HG02884 (cell line): ENCODE data around the gene MAST4.

Experiments
- ATAC-seq: cut with Tn5 transposase; IDR thresholded peaks from one replicate; pipeline ENCODE4 v1.9.1; 2021; ENCODE audit warnings: mild to moderate bottlenecking, moderate library complexity; ENCODE audit not compliant: unreplicated experiment

MAST4 gene

DNA sequence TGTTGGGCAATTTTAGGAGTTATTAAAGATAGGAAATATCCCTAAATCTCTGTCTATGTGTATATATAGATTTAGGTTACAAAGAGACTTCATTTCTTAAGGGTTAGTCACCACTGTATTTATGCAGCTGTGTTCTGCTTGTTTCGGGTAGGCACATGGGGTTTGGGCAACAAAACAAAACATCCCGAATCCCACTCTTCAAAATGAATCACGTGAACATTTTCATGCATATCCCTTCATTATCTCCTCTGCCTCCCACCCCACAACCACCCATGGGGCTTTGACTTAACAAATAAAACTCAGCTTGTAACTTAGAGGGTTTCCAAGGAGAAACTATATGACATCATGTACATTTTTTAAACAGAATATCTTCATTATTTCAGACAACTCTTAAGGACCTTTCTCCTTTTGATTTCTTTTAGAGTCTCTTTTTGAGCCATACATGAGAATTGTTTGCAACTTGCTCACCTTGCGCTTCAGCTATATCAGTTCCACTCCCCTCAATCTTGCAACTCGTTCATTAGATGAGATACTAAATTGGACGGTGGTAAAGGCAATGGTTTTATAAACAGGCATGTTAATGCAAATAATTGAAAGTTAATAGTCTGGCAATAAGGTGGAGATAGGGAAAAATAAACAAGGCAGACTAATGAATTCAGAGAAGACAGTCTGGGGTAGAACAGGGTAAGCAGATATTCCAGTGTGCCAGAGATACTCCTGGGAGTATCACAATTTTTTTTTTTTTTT, 463.7 kb downstream of the MAST4 start:
- ATAC-seq, result no peak

DNA sequence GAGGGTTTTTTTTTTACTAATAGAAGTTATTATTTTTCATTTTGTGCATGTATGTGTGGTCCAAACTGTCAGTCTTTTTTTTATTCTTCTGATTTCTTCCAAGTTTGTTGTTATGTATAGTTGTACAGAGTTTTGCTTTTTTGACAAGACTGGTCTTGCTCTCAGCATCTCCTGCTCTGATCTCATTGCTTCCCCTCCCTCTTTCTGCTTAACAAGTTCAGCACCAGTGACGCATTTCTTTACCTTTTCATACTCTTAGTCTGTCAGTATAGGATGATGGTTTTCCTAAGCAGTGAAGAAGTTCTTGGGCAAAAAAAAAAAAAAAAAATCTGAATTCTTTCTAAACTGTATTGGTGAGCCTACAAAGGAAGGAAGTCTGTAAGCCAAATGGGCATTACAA, 465.3 kb downstream of the MAST4 start:
- ATAC-seq, result no peak

DNA sequence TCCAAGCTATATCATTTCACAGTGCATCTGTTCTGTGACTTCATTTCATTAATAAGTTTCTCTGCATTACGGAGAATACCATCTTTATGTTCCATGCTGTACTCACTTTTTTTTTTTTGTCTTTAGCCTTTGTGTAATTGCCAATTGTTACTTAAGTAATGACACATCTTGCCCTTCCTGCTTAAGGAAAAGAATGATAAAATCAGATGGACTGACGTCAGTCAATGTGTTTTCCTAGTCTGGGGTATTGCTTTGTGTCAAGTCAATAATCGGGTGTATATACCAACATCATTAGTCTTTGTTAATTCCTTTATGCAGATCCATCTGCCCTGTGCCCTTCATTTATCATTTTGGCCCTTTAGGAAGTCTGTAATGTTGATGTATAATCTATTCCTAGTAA, 466.9 kb downstream of the MAST4 start:
- ATAC-seq, result no peak

DNA sequence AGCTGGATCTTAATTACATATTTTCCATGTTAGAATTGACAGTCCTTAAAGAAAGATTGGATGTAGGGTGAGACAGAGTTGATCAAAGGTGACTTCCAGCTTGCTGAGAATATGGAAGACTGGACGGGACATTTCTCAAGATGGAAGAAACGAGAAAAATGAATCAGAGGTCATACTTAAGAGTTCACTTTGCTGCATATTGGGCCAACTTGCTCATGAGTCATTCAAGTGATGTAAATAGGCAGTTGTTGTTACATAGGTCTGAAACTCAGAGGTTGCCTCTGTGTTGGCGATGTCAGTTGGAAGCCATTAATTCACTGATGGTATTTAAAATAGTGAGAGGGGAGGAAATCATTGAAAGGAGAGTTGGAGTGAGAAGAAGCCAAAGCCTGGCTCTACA, 467.6 kb downstream of the MAST4 start:
- ATAC-seq, result no peak

DNA sequence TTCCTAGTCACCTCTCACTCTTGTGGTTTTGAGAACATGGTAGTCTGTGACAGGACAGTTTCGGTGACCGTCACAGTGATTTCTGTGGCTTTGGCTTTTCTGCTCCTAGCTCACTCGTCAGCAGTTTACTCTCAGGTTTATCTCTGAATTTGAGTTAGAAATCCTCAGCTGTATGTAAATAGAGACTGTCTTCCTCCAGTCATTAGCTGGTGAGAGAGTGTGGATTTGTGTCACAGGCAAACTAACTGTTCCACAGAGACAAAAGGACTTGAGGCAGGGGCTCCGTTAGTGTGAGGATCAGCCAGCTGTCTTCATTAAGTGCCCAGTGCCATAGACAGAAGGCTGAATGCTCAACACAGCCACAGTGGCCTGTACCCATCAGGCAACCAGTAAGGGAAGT, 469.0 kb downstream of the MAST4 start:
- no peak for ATAC-seq

DNA sequence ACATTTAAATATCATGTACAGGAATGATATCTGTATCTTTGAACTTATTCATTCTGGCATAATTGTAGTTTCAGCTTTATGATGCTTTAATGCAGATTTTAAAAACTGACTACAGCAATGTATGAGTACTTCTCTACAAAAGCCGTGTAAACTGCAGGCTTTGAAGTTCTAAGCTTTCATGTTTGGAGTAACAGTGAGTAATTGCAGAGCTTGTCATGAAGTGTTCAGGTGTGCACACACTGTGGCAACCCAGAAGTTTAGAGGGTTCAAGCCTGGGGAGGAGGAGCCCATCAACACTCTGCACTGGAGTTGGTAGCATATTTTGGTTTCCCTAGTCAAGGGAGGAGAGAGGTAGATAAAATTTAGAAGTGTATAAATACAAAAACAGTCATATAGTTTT, 469.5 kb downstream of the MAST4 start:
- no peak for ATAC-seq

DNA sequence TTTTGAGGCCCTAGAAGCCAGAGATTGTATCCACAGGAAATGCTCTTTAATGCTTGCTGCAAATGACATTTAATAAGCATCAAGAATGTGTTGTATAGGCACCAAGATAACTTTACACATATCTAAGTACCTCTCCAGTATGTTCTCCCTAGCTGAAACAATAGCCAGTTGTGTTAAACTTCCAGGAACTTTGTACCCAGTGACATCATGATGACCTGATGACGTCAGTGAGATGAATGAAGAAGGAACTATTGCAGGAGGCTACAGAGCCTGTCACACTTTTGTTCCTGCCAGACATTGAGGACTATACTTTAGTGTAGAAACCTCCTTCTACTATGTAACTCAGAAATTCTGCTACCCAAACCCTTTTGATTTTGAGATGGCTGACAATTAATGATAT, 470.6 kb downstream of the MAST4 start:
- ATAC-seq, result no peak

DNA sequence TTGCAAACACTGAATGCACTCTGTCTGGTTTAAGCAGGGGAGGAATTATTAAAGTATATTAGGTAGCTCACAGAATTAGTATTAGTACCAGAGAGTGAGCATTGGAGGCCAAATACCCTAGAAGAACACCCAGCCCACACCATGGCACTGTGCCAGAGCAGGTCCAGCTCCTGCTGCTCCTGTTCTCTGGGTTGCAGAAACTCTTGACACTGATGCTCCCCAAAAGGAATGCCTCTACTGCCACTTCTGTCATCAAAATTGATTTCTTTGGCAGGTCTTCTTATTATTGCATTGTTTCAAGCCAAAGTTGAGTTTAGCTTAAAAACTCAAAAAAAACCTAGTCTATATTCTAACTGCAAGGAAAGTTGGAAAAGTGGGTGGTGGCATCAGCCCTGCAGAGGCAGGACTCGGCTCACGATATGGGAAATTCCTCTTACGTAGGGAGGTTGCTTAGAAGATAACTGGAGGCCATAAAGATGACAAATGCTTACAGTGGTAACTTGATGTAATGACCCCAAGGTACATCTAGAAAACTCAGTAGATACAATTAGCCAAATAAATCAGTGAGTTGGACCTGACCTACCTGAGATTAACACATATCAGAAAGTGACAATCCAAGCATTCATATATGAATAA, 477.0 kb downstream of the MAST4 start:
- no peak for ATAC-seq

DNA sequence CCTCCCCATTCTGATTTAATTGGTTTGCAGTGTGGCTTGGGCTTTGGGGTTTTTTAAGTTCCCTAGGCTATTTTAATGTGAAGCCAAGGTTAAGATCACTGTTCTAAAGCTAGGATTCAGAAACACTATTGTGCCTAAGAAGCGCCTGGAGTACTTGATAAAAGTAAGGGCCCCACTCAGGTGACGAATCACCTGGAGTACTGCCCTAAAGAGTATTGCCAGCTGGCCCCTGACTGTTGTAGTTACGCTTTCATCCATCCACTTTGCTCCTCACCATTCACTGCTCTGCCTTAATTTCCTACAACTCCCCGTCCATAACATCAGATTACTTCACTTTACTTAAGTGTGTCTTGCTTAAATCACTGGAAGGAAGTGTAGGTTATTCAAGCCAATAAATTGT, 481.1 kb downstream of the MAST4 start:
- no peak for ATAC-seq

DNA sequence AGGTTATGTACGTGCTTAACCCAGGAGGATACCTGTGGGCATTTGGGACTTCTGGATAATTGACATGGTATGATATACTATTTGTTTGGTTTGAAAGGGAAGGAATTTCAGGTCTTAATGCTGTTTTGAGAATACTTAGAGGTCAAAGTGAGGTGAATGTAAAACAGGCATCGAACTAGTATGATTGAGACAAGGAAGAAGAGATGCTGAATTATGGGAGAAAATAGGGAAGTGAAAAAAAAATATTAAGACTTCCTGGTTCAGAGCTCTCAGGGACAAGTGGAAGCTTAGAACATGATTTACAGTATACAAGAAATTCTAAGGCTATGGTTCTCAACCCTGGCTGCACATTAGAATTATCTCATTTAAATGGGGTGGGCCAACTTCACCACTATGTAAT, 485.1 kb downstream of the MAST4 start:
- no peak for ATAC-seq

DNA sequence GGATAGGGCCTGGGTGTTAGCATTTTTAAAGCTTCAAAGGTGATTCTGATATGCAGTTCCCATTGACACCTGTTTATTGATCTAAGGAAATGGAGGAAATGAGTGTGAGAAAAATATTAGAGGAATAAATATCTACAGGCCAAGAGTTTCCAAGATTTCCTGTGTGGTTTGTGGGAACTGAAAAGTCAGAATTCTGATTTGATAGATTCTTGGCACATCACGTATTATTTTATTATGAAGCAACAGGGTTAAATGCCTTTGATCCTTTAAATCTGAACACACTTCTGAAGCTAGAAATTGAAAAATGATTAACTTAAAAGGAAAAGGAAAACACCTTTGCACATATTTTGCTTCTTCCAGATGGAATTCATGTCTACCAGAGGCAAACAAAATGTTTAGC, 486.7 kb downstream of the MAST4 start:
- no peak for ATAC-seq

DNA sequence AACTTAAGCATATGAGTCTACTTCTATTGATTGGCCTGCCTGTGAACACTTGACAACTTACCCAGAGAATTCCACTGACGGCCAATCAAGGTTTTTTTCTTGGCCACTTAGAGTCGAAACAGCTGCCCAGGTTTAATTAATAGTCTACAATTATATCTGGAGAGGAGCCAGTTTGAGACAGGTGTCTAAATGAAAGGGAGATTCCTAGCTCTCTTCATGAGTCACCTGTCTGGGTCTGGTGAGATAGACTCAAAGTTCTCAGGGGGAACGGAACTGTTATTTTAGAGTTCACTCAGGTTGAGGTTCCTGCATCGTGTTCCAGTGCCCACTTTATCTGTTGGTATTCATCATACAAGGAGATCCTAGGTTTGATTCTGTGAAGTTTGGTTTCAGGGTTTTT, 489.4 kb downstream of the MAST4 start:
- no peak for ATAC-seq

DNA sequence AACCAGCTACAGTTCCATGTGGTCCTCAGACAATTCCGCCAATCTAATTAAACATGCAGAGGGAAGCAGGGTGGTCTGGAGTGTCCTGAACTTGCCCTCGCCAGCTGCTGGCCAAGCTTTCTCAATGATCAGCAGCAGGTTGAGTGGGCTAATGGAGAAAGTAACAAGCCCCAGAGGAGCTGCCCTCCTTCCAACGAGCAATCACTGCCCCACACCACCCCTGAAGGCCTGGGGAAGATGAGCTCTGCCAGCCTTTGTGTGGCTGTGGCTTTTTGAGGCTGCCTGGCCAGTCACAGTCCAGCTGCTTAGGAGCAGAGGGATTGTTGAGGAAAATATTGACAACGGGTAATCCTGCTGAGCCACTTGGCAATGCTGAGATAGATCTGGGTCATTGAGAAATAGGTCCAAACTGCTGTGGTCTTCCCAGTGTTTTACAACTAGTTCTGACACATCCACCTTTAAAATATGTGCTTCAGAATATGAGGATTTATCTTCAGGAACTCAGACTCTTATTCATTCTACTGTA, 493.1 kb downstream of the MAST4 start:
- no peak for ATAC-seq

DNA sequence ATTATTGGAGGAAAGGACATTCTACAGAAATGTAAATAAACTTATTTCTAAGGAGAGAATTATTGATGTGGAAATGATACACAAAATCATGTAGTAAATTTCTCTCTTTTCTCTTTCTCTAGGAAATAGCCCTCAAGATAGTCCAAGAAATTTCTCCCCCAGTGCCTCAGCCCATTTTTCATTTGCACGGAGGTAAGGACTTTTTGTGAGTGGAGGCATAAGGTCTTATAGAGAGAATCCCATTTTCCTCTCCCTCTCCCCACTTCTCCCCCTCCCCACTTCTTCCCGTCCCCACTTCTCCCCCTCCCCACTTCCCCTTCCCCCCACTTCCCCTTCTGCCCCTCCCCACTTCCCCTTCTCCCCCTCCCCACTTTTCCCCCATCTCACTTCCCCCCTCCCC, 493.8 kb downstream of the MAST4 start:
- ATAC-seq, result no peak

DNA sequence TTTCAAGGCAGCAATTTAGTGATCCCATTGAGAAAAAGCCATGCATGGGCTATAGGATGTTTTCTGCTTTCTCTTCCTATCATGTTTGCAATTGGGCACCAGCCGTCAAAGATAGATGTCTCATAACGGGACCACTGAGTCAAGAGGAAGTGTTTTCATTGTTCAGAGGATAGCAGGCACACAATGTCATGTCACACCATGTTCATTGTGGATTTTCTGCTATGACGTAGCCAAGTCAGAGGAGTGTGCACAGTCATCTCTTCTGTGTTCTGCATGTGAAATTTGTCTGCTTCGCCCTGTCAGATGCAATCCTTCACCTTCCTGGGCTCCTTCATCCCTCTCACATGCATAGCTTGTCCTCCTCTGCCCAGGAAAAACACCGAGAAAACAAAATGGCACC, 494.4 kb downstream of the MAST4 start:
- no peak for ATAC-seq

DNA sequence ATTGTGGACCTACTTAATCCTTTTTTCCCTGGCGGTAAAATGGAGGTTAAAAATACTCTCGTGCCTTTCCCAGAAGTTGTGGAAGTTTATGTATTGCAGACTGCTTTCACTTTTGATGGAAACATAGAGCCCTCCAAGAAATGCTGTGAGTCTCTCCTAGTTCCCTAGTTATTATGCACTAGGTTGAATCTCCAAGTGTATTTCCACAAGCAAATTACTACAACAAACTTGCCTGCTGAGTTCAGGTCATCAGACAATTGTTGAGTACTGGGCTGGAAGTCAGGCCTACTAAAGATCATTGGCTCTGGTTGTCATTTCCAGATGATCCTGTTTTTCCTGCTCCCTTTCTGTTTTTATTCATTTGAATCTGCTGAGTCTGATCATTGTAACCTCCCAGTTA, 496.3 kb downstream of the MAST4 start:
- no peak for ATAC-seq

DNA sequence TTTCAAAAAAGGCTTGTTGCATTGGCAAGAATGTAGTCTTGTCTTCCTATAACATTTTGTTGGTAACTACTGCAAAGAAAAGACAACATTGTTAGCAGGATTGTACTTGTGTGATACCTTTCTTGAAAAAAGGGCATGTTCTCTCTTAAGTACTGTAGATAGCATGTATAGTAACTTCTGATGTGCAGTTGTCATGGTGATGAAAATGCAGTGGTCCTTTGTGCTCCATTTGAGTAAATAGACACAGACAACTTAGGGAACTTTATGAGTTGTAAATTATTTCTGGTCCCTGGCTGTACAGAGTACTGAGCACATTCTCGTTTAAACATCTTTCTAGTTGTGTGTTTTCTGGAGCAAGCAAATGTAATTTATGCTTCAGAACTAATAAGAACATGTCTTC, 497.1 kb downstream of the MAST4 start:
- no peak for ATAC-seq

DNA sequence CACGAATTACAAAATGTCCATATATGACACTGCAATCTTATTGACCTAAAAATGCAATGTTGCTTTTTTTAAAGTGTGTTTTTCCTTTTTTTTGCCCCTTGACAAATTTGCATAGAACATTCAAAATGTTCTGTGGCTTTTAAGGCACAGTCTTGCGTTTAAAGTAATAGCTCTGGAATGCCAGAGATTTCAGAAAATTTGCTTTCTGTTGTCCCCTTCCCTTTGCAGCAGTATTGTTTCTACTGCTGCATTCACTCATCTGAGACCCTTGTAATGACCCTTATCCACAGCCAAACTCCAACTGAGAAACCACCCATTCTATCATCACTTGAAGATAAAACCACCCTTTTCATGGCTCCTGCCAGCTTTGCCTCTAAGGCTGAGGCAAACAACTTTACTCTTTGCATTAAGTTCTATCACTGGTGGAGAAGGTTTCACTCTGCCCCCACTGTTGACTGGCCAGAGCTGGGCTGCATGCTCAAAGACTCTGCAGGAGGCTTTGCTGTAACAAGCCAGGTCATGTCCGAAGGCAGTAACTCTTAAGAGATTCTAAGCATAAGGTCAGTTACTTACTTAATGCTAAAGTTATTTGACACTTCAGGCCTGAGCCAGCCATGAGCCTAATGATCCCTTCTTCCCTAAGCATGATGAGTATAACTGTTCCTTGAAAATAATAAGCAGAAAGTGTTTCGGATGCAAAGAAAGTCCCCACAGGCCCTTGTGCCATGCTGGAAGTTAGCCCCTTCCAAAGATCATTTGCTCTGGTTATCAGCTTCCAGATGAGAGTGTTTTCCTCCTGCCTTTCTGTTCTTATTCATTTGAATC, 498.5 kb downstream of the MAST4 start:
- ATAC-seq, result no peak

DNA sequence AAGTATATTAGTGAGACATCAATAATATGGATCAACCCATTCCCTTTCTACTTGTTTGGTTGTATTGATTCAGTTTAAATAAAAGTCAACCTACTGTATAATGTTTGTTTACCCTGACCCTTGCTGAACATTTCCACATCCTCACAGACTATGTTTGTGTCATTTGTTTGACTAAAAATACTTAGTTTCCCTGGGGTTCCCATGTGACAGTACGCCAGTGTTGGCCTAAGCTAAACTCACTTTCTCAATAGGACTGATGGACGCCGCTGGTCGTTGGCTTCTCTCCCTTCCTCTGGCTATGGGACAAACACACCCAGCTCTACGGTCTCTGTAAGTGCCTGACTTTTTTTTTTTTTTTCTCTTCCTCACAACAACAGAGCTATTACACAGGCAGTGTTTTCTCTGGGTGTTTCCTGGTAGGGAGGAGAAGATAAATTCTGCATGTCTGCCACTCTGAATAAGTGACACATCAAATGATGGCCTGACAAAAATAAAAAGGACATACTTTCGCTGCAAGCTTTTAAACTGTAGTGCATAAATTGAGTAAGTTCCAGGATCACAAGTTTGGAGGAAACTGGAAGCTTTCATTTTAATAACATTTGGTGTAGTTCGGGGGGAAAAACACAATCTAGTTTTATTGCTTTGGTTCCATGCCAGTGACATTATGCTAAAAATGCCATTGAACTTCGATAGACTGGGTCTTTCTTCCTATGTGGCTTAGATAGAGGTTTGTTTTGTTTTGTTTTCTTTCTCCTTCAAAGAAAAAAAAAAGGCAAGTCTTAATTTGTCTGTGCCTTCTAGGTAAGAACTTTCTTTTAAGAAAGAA, 499.4 kb downstream of the MAST4 start:
- ATAC-seq, result no peak

DNA sequence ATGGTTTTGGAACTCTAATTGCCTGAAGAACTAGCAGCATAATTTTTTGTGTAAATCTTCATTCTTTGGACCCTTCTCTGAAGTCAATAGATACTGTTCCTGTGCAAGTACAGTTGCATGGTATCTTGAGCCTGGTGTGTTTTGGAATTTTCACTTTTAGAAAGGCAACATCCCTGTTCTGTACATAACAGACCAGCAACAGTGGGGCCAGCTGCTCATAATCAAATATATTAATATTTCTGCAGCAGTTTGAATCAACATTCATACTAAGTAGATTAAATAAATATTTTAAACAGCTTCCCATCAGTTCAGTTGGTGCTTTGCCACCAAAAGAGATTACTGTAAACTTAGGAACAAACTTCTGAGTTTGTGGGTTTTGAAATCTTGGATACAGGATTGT, 502.5 kb downstream of the MAST4 start:
- no peak for ATAC-seq

DNA sequence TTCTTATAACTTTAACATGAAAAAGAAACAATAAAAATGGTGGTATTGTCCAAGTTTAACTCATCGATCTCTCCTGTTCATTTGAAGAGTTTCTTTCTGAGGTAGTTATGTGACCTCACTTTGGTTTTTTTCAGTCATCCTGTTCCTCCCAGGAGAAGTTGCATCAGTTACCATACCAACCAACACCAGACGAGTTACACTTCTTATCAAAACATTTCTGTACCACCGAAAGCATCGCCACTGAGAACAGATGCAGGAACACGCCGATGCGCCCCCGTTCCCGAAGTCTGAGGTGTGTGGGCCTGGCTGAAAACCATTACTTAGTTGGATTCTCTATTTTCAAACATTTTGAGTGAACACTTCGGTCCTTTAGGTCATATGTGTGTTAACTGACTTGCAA, 504.1 kb downstream of the MAST4 start:
- ATAC-seq, result no peak
